HCT116 (cell line): ENCODE results near the gene SLC27A2.

ENCODE experiments used
- EGR1 ChIP-seq: IDR thresholded peaks from 2 replicates; pipeline ENCODE4 v1.6.1; 2012; ENCODE audit warnings: low read depth
- EZH2 ChIP-seq: fragments of 200-600 bp; sonication (generic); IDR thresholded peaks from 2 replicates; pipeline ENCODE4 v1.6.1; 2017; ENCODE audit warnings: antibody characterized with exemption, mixed run types
- EZH2phosphoT487 ChIP-seq: fragments of 200-600 bp; IDR thresholded peaks from 2 replicates; pipeline ENCODE4 v1.6.1; 2018; ENCODE audit warnings: antibody characterized with exemption, borderline replicate concordance
- JUND ChIP-seq: IDR thresholded peaks from 2 replicates; pipeline ENCODE4 v1.6.1; 2012
- POLR2A ChIP-seq: IDR thresholded peaks from 2 replicates; pipeline ENCODE4 v1.7.0; 2011; ENCODE audit warnings: borderline replicate concordance; ENCODE audit not compliant: insufficient read depth, insufficient read length; ENCODE audit errors: extremely low read depth
- TF ChIP-seq, protein P1 (sequence below), 3 experiments: fragments of 200-600 bp in 1 of 3; sonication (generic) in 1 of 3; IDR thresholded peaks in 2 of 3; conservative IDR thresholded peaks in 1 of 3; 2 replicates each; pipeline ENCODE4 v1.5.1; 2012 to 2017; ENCODE audit warnings: low read depth in 2 of 3, low read length in 2 of 3, antibody characterized with exemption in 1 of 3, borderline replicate concordance in 1 of 3, control low read depth in 1 of 3, mild to moderate bottlenecking in 1 of 3, mixed read lengths in 1 of 3, mixed run types in 1 of 3, moderate library complexity in 1 of 3; ENCODE audit not compliant: insufficient read depth in 1 of 3
- TF ChIP-seq, protein P2 (sequence below): IDR thresholded peaks from 2 replicates; pipeline ENCODE4 v1.6.1; 2012; ENCODE audit warnings: low read depth

DNA sequence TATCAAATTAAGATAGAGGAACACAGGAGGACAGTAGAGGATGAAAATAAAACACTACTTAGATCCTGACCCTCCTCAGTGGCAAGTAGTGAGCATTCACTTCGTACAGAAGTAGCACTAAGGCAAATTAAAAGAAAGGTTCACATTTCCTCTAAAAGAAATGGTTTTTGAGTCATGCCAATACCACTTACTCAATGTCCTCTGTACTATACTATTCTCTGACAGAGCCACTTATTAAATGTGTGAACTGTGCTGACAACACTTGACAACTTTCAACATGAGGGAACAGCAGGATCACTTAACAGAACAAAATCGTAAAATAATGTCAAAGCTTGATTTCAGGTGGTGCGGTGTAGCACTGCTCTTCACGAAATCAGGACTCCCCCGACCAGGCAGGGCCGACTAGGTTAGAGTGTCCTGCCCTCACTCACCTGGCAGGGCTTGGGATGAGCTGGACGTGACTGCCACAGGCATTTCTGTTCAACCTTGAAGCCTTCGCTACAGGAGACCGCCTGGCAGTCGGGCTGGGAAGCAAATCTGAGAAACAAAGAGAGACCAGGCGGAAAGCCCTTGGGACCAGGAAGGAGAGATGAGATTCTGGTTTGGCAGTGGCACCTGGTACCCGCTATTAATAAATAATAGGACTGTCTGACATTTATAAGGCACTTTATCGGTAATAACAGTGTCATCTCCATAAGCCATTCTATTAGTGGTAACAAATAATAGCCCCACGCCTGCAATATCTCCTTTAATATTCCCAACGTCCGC is 611 bp upstream of the SLC27A2 start:
- TF ChIP-seq EZH2phosphoT487 (no peak), POLR2A (no peak), EZH2 (no peak), JUND (no peak), EGR1 (no peak)
- TF ChIP-seq, protein P1, sequence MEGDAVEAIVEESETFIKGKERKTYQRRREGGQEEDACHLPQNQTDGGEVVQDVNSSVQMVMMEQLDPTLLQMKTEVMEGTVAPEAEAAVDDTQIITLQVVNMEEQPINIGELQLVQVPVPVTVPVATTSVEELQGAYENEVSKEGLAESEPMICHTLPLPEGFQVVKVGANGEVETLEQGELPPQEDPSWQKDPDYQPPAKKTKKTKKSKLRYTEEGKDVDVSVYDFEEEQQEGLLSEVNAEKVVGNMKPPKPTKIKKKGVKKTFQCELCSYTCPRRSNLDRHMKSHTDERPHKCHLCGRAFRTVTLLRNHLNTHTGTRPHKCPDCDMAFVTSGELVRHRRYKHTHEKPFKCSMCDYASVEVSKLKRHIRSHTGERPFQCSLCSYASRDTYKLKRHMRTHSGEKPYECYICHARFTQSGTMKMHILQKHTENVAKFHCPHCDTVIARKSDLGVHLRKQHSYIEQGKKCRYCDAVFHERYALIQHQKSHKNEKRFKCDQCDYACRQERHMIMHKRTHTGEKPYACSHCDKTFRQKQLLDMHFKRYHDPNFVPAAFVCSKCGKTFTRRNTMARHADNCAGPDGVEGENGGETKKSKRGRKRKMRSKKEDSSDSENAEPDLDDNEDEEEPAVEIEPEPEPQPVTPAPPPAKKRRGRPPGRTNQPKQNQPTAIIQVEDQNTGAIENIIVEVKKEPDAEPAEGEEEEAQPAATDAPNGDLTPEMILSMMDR (IDR thresholded peaks at IDR 0.05 in 2 of 3, conservative IDR thresholded peaks at IDR 0.05 in 1 of 3; ENCODE audit: borderline replicate concordance in 1 of 3, insufficient read depth in 1 of 3, low read depth in 2 of 3, low read length in 2 of 3): no peak
- TF ChIP-seq, protein P2, sequence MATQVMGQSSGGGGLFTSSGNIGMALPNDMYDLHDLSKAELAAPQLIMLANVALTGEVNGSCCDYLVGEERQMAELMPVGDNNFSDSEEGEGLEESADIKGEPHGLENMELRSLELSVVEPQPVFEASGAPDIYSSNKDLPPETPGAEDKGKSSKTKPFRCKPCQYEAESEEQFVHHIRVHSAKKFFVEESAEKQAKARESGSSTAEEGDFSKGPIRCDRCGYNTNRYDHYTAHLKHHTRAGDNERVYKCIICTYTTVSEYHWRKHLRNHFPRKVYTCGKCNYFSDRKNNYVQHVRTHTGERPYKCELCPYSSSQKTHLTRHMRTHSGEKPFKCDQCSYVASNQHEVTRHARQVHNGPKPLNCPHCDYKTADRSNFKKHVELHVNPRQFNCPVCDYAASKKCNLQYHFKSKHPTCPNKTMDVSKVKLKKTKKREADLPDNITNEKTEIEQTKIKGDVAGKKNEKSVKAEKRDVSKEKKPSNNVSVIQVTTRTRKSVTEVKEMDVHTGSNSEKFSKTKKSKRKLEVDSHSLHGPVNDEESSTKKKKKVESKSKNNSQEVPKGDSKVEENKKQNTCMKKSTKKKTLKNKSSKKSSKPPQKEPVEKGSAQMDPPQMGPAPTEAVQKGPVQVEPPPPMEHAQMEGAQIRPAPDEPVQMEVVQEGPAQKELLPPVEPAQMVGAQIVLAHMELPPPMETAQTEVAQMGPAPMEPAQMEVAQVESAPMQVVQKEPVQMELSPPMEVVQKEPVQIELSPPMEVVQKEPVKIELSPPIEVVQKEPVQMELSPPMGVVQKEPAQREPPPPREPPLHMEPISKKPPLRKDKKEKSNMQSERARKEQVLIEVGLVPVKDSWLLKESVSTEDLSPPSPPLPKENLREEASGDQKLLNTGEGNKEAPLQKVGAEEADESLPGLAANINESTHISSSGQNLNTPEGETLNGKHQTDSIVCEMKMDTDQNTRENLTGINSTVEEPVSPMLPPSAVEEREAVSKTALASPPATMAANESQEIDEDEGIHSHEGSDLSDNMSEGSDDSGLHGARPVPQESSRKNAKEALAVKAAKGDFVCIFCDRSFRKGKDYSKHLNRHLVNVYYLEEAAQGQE: no peak
